ENCODE measurements around the gene NCL. TPM values are rescaled to one million over a fixed set of nuclear protein-coding genes. Genes with fewer than 3 reads are reported as not detected.
A peak's percentile ranks its signal among the peaks of the same experiment; 100 is the strongest.

Gene NCL
- total RNA-seq, 2 experiments from 2014 or later = 665 to 686 TPM

DNA sequence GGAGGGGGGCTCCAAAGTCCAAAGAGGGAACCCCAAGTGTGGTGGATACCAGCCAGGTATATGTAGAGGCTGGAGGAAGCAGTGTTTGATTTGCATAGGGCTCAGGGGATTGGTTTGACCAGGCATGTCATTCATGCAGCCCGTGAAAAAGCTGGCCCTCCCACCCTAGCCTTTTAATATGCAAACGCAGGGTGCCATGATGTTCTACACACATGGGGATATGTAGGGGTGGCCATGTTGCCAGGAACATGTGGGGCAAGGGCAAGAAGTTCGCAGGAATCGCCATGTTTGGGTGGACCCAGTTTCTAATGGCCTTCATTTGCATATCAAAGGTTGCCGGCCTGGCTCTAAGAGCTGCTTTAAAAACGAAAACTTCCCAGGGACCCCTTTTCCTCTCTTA is 35.1 kb downstream of the NCL start:
- H3K36me3 Mint-ChIP-seq (ENCODE audit: low read depth) = peaks cover 4% of the 10 kb centered on the region
- H3K27me3 Mint-ChIP-seq (ENCODE audit: low read depth) = no peaks in the 10 kb centered on the region
- peaks cover 6% of the 10 kb centered on the region for H3K9me3 Mint-ChIP-seq (ENCODE audit: insufficient read depth)
- peaks cover 23% of the 10 kb centered on the region for H3K4me1 Mint-ChIP-seq (ENCODE audit: low read depth)
- ATAC-seq (no peak), DNase-seq (no peak)
- POLR2A ChIA-PET = no interaction called here
- CTCF ChIA-PET = interaction anchor here (1.2 kb wide), 1 partner anchor 16 kb away, joined by 4 read pairs; no protein-coding TSS in a partner anchor
- H3K4me3 Mint-ChIP-seq = no peak overlapping the region
- no peak overlapping the region for H3K27ac Mint-ChIP-seq

DNA sequence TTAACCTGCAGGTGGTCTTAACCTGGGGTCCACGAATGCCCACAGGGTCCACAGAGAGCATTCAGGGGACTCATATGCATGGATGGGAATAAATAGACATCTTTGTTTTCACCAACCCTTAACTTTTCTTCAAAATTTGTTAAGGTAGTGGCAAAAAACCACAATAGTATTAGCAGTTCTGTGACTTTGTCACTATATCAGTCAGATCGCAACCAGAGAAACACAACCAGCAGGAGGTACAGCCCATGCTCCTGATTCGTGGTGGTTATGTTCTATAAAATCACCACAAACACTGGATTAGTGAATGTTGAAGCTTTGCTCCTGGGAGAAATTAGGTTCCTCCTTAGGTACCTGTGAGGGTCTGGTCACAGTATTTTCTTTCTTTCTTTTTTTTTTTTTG is 37.2 kb downstream of the NCL start:
- peaks cover 6% of the 10 kb centered on the region for H3K9me3 Mint-ChIP-seq (ENCODE audit: insufficient read depth)
- no peak overlapping the region for H3K4me3 Mint-ChIP-seq
- DNase-seq = no peak
- no peak for ATAC-seq
- H3K27ac Mint-ChIP-seq = peak overlapping the region; percentile 40
- H3K4me1 Mint-ChIP-seq (ENCODE audit: low read depth) = peaks cover 19% of the 10 kb centered on the region
- POLR2A ChIA-PET = interaction anchor here (1.0 to 1.1 kb wide), 2 partner anchors 23 to 25 kb away, joined by 3 read pairs; no protein-coding TSS in a partner anchor
- CTCF ChIA-PET = no interaction called here
- H3K27me3 Mint-ChIP-seq (ENCODE audit: low read depth) = no peaks in the 10 kb centered on the region
- peaks cover 4% of the 10 kb centered on the region for H3K36me3 Mint-ChIP-seq (ENCODE audit: low read depth)

DNA sequence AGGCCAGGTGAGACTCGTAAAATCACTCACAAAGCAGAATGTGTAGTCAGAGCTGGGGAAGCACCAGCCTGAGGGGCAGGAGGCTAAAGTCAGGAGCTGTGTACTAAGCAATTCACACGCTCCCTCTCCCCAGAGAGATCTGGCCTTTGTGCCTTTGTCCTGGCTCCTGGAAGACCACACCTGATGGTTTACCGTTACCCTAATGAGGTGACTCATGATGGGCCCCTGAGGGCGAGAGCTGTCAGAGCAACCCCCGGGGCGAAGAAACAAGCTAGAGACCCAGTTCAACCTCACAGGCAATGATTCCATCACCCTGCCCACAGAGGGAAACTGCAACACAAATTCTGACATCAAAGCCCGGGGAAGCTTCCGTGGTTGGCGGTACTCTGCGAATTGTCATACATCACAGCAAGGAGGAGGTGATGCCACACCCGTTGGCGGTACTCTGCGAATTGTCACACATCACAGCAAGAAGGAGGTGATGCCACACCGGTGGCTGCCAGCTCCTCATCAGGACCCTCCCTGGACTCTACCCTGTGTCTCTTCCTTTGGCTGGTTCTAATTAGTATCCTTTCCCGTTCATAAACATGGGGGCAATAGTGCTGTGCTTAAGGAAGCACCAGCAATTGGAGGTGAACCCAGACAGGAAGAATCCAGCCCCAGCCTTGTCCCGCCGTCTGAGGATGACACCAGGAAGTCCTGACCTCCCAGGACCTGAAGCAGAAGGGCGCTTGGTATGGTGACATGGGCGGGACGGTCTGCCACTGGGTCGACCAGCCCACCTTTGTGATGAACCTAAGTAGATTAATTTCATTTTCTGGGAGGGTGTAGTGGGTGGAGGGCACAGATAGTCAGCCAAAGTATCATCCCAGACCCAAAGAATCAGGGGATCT is 38.2 kb downstream of the NCL start:
- Mint-ChIP-seq H3K27me3 (ENCODE audit: low read depth) (no peaks in the 10 kb centered on the region), H3K36me3 (ENCODE audit: low read depth) (peaks cover under 1% of the 10 kb centered on the region), H3K4me1 (ENCODE audit: low read depth) (peaks cover 19% of the 10 kb centered on the region), H3K9me3 (ENCODE audit: insufficient read depth) (peaks cover 6% of the 10 kb centered on the region), H3K4me3 (peak overlapping the region; percentile 37), H3K27ac (peak overlapping the region; percentile 73)
- CTCF ChIA-PET = interaction anchor here (0.8 to 1.2 kb wide), 2 partner anchors 13 to 26 kb away, joined by 4 to 5 read pairs; no protein-coding TSS in a partner anchor
- ATAC-seq (peak; percentile 83), DNase-seq (peak; percentile 64)
- POLR2A ChIA-PET = interaction anchor here (0.8 to 1.4 kb wide), 3 partner anchors 27 to 620 kb away, joined by 3 to 5 read pairs (median 3); partner anchors contain the start of gene NCL

DNA sequence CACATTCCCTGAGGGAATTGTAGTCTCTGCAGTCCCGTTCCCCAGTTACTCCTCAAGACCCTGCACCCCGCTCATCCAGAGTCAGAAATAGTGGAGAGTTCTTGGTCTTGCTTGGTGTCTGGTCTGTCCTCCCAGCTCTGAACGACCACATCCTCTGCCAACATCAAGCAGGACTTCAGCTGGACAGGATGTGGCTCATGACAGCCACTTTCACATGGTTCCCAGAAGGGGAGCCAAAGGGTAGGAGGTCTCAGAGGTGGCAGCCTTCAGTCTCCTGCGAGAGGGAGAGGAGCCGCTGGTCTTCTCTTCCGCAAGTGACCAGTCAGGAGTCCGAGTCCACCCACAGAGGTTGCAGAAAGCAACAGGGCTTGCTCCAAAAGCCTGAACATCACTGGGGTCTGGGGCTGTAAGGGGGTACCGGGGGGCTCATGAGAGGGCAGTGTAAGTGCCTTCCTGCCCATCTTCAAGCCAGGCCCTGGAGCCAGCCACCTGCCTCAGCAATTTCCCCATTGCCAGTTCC is 38.9 kb downstream of the NCL start:
- ChIA-PET CTCF (interaction anchor here (0.8 to 1.5 kb wide), 4 partner anchors 12 to 26 kb away, joined by 3 to 5 read pairs (median 4); no protein-coding TSS in a partner anchor), POLR2A (interaction anchor here (0.8 to 1.4 kb wide), 2 partner anchors 28 to 39 kb away, joined by 3 to 5 read pairs; partner anchors contain the start of gene NCL)
- peak overlapping the region; percentile 73 for H3K27ac Mint-ChIP-seq
- H3K9me3 Mint-ChIP-seq (ENCODE audit: insufficient read depth) = peaks cover 6% of the 10 kb centered on the region
- peaks cover 19% of the 10 kb centered on the region for H3K4me1 Mint-ChIP-seq (ENCODE audit: low read depth)
- DNase-seq (no peak), ATAC-seq (no peak)
- no peaks in the 10 kb centered on the region for H3K36me3 Mint-ChIP-seq (ENCODE audit: low read depth)
- no peaks in the 10 kb centered on the region for H3K27me3 Mint-ChIP-seq (ENCODE audit: low read depth)
- H3K4me3 Mint-ChIP-seq = no peak overlapping the region

DNA sequence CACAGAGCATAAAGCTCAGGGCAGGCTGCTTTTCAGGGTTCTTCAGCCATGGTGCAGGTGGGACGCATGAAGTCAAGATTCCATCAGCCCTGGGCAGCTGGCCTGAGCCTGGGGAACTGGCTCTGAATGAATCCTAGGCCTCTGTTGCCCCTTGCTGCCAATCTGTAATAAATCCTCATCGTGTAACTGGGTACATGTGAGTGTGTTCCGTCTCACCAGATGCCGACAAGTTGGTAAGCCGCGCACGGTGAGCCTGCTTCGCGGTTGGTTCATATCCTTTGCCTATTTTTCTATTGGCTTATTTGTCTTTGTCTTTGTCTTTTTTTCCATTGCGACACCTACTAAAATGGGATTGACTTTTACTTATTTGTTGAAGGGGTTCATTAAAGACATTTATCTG is 41.1 kb downstream of the NCL start:
- CTCF ChIA-PET = no interaction called here
- H3K9me3 Mint-ChIP-seq (ENCODE audit: insufficient read depth) = no peaks in the 10 kb centered on the region
- no peak for ATAC-seq

DNA sequence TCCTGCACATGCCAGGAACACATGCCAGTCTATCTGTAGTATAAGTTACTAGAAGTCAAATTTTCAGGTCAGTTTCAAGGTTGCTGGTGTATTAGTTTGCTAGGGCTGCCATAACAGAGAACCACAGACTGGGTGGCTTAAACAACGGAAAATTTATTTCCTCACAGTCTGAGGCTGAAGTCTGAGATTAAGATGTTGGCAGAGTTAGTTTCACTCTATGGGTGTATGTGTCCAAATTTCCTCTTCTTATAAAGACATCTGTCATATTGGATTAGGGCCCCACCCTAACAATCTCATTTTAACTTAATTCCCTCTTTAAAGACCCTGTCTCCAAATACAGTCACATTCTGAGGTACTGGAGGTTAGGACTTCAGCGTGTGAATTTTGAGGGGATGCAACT is 42.2 kb downstream of the NCL start:
- no peaks in the 10 kb centered on the region for H3K9me3 Mint-ChIP-seq (ENCODE audit: insufficient read depth)
- no peak for ATAC-seq
- no peaks in the 10 kb centered on the region for H3K27me3 Mint-ChIP-seq (ENCODE audit: low read depth)
- peaks cover 18% of the 10 kb centered on the region for H3K4me1 Mint-ChIP-seq (ENCODE audit: low read depth)
- DNase-seq = no peak
- no peak overlapping the region for H3K27ac Mint-ChIP-seq
- ChIA-PET CTCF (interaction anchor here (1.2 to 1.5 kb wide), 2 partner anchors 9 to 12 kb away, joined by 3 read pairs; no protein-coding TSS in a partner anchor), POLR2A (no interaction called here)
- no peak overlapping the region for H3K4me3 Mint-ChIP-seq
- no peaks in the 10 kb centered on the region for H3K36me3 Mint-ChIP-seq (ENCODE audit: low read depth)

More for the DNA sequence above, 41.1 kb downstream of the NCL start:
- no peak for DNase-seq
- H3K27ac Mint-ChIP-seq = no peak overlapping the region
- POLR2A ChIA-PET = no interaction called here
- no peaks in the 10 kb centered on the region for H3K27me3 Mint-ChIP-seq (ENCODE audit: low read depth)
- H3K4me1 Mint-ChIP-seq (ENCODE audit: low read depth) = peaks cover 19% of the 10 kb centered on the region
- no peak overlapping the region for H3K4me3 Mint-ChIP-seq
- no peaks in the 10 kb centered on the region for H3K36me3 Mint-ChIP-seq (ENCODE audit: low read depth)

DNA sequence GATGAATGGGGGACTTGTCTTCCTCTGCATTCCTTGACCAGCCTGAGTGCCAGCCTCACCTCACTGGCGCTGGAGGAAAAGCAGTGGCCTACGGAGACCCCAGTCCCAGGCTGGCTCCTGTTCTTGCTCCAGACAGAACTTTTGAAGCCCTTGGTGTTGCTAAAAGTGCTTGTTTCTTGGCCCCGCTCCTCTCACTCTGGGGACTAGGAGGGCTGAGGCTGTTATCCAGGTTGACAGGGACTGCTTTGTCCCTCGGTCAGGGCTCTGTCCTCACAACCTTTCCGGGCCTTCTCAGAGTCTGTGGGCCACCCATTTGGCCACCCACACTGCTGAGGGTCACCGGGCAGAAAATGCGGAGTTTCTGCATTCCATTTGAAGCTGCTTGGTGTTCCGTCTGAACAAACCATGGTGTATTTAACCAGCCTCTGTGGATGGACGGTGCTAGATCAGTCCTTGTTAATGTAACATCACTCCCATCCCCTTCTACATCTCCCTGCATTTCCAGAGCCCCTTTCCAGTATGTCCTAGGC is 43.2 kb downstream of the NCL start:
- ATAC-seq = no peak
- no peaks in the 10 kb centered on the region for H3K27me3 Mint-ChIP-seq (ENCODE audit: low read depth)
- H3K9me3 Mint-ChIP-seq (ENCODE audit: insufficient read depth) = no peaks in the 10 kb centered on the region
- no peak overlapping the region for H3K27ac Mint-ChIP-seq
- no peaks in the 10 kb centered on the region for H3K36me3 Mint-ChIP-seq (ENCODE audit: low read depth)
- DNase-seq = no peak
- POLR2A ChIA-PET = no interaction called here
- no peak overlapping the region for H3K4me3 Mint-ChIP-seq
- peaks cover 11% of the 10 kb centered on the region for H3K4me1 Mint-ChIP-seq (ENCODE audit: low read depth)
- CTCF ChIA-PET = interaction anchor here (0.9 to 1.5 kb wide), 2 partner anchors 8 to 193 kb away, joined by 3 read pairs; no protein-coding TSS in a partner anchor

DNA sequence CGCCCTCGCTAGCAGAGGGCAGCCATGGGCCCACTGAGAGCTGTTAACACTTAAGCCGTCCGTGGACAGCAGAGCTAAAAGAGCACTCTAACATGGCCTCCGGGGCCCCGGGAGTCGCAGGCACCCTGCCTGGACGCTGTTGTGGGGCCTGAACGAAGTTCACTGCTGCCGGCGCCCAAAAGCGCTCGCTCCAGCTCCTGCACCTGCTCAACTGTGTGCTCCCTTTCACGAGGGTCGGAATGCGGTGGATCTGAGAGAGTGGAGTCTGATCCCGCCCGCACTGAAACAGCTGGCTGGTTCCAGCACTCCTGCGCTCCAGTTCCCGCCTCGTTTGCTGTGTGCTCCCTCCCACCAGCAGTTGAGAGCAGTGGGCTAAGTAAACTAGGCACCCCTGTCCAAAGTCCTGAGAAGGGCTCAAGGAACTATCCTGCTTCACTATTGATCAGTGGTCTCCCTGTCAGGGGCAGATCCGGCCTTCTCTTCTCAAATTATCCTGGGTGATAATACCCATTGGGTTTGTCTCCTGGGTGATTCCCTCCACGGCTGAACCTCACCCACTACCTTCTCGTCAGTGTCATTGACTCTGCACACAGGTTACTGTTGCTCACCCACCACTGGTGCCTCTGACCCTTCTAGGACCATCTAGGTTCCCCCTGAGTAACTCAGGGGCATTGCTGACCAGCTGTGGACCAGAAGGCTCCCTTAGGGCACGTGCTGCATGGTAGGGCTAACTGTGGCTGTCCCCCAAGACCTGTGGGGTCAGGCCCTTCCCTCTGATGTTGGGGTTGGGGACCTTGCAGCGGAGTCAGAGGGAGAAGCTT is 45.3 kb downstream of the NCL start:
- no peaks in the 10 kb centered on the region for H3K9me3 Mint-ChIP-seq (ENCODE audit: insufficient read depth)
- H3K36me3 Mint-ChIP-seq (ENCODE audit: low read depth) = no peaks in the 10 kb centered on the region
- DNase-seq (no peak), ATAC-seq (no peak)
- peaks cover 6% of the 10 kb centered on the region for H3K27me3 Mint-ChIP-seq (ENCODE audit: low read depth)
- no peak overlapping the region for H3K4me3 Mint-ChIP-seq
- ChIA-PET CTCF (no interaction called here), POLR2A (no interaction called here)
- no peak overlapping the region for H3K27ac Mint-ChIP-seq
- H3K4me1 Mint-ChIP-seq (ENCODE audit: low read depth) = no peaks in the 10 kb centered on the region

DNA sequence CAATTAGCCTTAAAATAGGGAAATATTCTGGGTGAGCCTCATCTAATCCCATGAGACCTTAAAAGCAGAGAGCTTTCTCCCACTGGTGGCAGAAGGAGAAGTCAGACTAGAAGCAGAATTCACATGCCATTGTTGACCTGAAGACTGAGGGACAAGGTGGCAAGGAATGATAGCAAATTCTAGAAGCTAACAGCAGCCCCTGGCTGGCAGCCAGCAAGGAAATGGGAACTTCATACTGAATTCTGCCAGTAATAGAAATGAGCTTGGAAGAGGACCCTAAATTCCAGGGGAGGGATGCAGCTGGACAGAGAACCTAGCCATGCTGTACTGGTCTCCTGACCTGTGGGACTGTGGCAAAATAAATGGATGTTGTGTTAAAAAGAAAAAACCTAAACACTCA is 49.3 kb downstream of the NCL start:
- H3K4me3 Mint-ChIP-seq = no peak overlapping the region
- H3K9me3 Mint-ChIP-seq (ENCODE audit: insufficient read depth) = peaks cover 15% of the 10 kb centered on the region
- H3K4me1 Mint-ChIP-seq (ENCODE audit: low read depth) = peaks cover 4% of the 10 kb centered on the region
- ChIA-PET POLR2A (interaction anchor here (0.6 to 1.2 kb wide), 2 partner anchors 46 to 49 kb away, joined by 3 to 4 read pairs; partner anchors contain the start of gene NCL), CTCF (interaction anchor here (1.1 to 2.2 kb wide), 3 partner anchors 8 to 188 kb away, joined by 4 to 9 read pairs (median 4); no protein-coding TSS in a partner anchor)
- DNase-seq = no peak
- no peak for ATAC-seq
- H3K36me3 Mint-ChIP-seq (ENCODE audit: low read depth) = peaks cover 5% of the 10 kb centered on the region
- H3K27ac Mint-ChIP-seq = no peak overlapping the region
- H3K27me3 Mint-ChIP-seq (ENCODE audit: low read depth) = peaks cover 33% of the 10 kb centered on the region

DNA sequence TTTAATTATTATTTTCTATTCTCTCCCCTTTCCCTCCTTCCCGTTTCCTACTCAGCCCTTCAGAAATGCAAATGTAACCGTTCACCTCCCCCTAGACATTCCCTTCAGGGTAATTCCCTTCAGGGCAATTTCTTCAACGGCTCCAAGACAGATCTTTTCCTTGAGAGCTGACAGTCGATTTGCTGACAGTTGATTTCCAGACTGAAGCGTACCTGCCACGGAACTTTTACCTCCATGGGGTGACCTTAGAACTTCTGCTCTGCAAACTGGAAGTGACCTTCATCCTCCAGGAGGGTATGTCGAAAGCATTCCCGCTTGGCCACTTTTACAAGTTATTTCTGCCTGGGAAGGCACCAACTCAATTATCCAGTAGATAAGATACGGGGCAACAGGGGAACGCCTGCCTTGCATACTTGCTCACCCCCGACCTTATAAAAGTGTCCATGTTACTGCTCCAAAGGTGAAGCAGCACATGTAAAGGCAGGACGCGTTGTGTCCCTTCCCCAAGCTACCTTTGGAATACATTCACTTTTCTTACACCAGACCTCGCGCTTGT is 50.3 kb downstream of the NCL start:
- CTCF ChIA-PET = interaction anchor here (3.5 to 5.0 kb wide), 3 partner anchors 38 to 310 kb away, joined by 18 to 26 read pairs (median 22); no protein-coding TSS in a partner anchor
- Mint-ChIP-seq H3K27me3 (ENCODE audit: low read depth) (peaks cover 33% of the 10 kb centered on the region), H3K27ac (no peak overlapping the region), H3K9me3 (ENCODE audit: insufficient read depth) (peaks cover 15% of the 10 kb centered on the region), H3K36me3 (ENCODE audit: low read depth) (peaks cover 5% of the 10 kb centered on the region), H3K4me1 (ENCODE audit: low read depth) (peaks cover 4% of the 10 kb centered on the region), H3K4me3 (no peak overlapping the region)
- POLR2A ChIA-PET = interaction anchor here (0.6 to 1.6 kb wide), 2 partner anchors 20 to 522 kb away, joined by 4 read pairs; no protein-coding TSS in a partner anchor
- ATAC-seq = no peak
- DNase-seq = no peak

DNA sequence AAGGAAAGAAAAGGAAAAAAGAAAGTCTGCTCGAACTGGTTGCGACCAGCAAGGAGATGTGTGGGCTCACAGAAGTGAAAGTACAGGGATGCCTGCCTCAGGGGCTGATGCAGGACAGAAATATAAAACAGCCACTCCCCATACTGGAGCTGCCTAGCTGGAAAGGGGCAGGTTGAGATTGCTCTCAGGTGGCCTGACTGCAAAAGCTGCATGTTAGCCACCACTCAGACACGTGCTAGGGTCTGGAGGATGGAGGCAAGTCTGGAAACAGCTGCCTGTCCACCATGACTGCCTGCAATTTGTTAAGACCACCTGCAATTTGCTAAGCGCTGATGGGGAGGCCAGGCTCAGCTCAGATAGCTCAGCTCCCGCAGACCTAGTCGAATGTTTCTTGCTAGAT is 50.8 kb downstream of the NCL start:
- ATAC-seq (no peak), DNase-seq (no peak)
- Mint-ChIP-seq H3K36me3 (ENCODE audit: low read depth) (peaks cover 5% of the 10 kb centered on the region), H3K4me3 (no peak overlapping the region), H3K27me3 (ENCODE audit: low read depth) (peaks cover 36% of the 10 kb centered on the region), H3K4me1 (ENCODE audit: low read depth) (peaks cover 4% of the 10 kb centered on the region), H3K9me3 (ENCODE audit: insufficient read depth) (peaks cover 15% of the 10 kb centered on the region), H3K27ac (no peak overlapping the region)
- POLR2A ChIA-PET = interaction anchor here (0.6 to 1.6 kb wide), 2 partner anchors 20 to 521 kb away, joined by 4 read pairs; no protein-coding TSS in a partner anchor
- CTCF ChIA-PET = interaction anchor here (1.1 to 5.0 kb wide), 7 partner anchors 8 to 309 kb away, joined by 3 to 26 read pairs (median 4); no protein-coding TSS in a partner anchor
